Subcutaneous abdominal adipose tissue (tissue), 5 donors: ENCODE measurements around the gene CD79A.

Experiments used
- H3K27ac ChIP-seq: one replicate; pipeline ENCODE4 v1.7.0; 2013; ENCODE audit warnings: low read depth, mild to moderate bottlenecking, inconsistent platforms, low read length, moderate library complexity
- H3K27me3 ChIP-seq, 5 donors: one replicate each; pipeline ENCODE4 v1.7.0; 2013; ENCODE audit warnings: low read length in 5 of 5, inconsistent platforms in 1 of 5; ENCODE audit not compliant: control insufficient read depth in 5 of 5, insufficient read depth in 4 of 5
- H3K36me3 ChIP-seq, 5 donors: one replicate each; pipeline ENCODE4 v1.7.0; 2013; ENCODE audit warnings: low read length in 5 of 5; ENCODE audit not compliant: control insufficient read depth in 5 of 5, insufficient read depth in 5 of 5
- H3K4me1 ChIP-seq, 5 donors: one replicate each; pipeline ENCODE4 v1.7.0; 2013; ENCODE audit warnings: low read length in 5 of 5, mild to moderate bottlenecking in 3 of 5, moderate library complexity in 1 of 5; ENCODE audit not compliant: control insufficient read depth in 5 of 5, insufficient read depth in 5 of 5
- H3K4me3 ChIP-seq, 5 donors: one replicate each; pipeline ENCODE4 v1.7.0; 2013; ENCODE audit warnings: low read length in 5 of 5, low read depth in 1 of 5
- H3K9ac ChIP-seq, 5 donors: one replicate each; pipeline ENCODE4 v1.7.0; 2013; ENCODE audit warnings: low read length in 5 of 5, mild to moderate bottlenecking in 4 of 5, moderate library complexity in 3 of 5
- H3K9me3 ChIP-seq, 5 donors: one replicate each; pipeline ENCODE4 v1.7.0; 2013; ENCODE audit warnings: low read length in 5 of 5; ENCODE audit not compliant: control insufficient read depth in 5 of 5
- donor health status: healthy.
- donor health status: healthy.
- donor health status: healthy.
- donor health status: healthy.
- donor health status: healthy.

CD79A gene

GRCh38 chr19:41876847-41877832 lies at the start of gene CD79A:
CD79A (plus strand) TSS chr19:41877279; CDS start chr19:41877305, 26 bp downstream.
- no peaks in the 10 kb centered on the region for H3K9me3 ChIP-seq
- no peaks in the 10 kb centered on the region for H3K27me3 ChIP-seq
- peak within 1 kb of the TSS in 2 of 5 donors; percentile 6 to 22 for H3K9ac ChIP-seq
- H3K4me3 ChIP-seq, result no peak within 1 kb of the TSS
- peaks cover 0 to 22% (median 10%) of the 10 kb centered on the region in 5 donors for H3K4me1 ChIP-seq
- no peak within 1 kb of the TSS for H3K27ac ChIP-seq
- H3K36me3 ChIP-seq, result peaks cover 0 to 3% (median under 1%) of the 10 kb centered on the region in 5 donors

GRCh38 chr19:41837981-41838708 lies 38.9 kb upstream of the CD79A start:
- Histone ChIP-seq H3K27ac (no peak overlapping the region), H3K27me3 (peaks cover 9 to 26% (median 24%) of the 10 kb centered on the region in 5 donors), H3K36me3 (no peaks in the 10 kb centered on the region), H3K4me3 (no peak overlapping the region), H3K9me3 (no peaks in the 10 kb centered on the region), H3K9ac (no peak overlapping the region), H3K4me1 (no peaks in the 10 kb centered on the region)

- Histone ChIP-seq H3K36me3 (no peaks in the 10 kb centered on the region), H3K9me3 (no peaks in the 10 kb centered on the region), H3K4me3 (no peak overlapping the region), H3K9ac (no peak overlapping the region), H3K27ac (no peak overlapping the region), H3K27me3 (peaks cover 9 to 26% (median 24%) of the 10 kb centered on the region in 5 donors), H3K4me1 (no peaks in the 10 kb centered on the region)
Measured at GRCh38 chr19:41839211-41839610, 37.9 kb upstream of the CD79A start.

- no peak overlapping the region for H3K9ac ChIP-seq
- H3K4me1 ChIP-seq, result no peaks in the 10 kb centered on the region
- no peak overlapping the region for H3K27ac ChIP-seq
- H3K36me3 ChIP-seq, result no peaks in the 10 kb centered on the region
- H3K4me3 ChIP-seq, result no peak overlapping the region
- peaks cover under 1 to 19% (median 10%) of the 10 kb centered on the region in 5 donors for H3K27me3 ChIP-seq
- H3K9me3 ChIP-seq, result no peaks in the 10 kb centered on the region
Measured at GRCh38 chr19:41843371-41843770, 33.7 kb upstream of the CD79A start.

- Histone ChIP-seq H3K9me3 (no peaks in the 10 kb centered on the region), H3K27ac (no peak within 1 kb of the TSS), H3K9ac (no peak within 1 kb of the TSS), H3K27me3 (peaks cover 0 to 11% (median 3%) of the 10 kb centered on the region in 5 donors), H3K4me3 (no peak within 1 kb of the TSS), H3K4me1 (no peaks in the 10 kb centered on the region), H3K36me3 (no peaks in the 10 kb centered on the region)
Measured at GRCh38 chr19:41844601-41845000, 32.5 kb upstream of the CD79A start, which contains the start of gene LYPD4. LYPD4 (minus strand) TSS chr19:41844683; CDS start chr19:41839285, 5,398 bp downstream.

- H3K4me1 ChIP-seq, result no peaks in the 10 kb centered on the region
- no peak within 1 kb of the TSS for H3K4me3 ChIP-seq
- H3K27me3 ChIP-seq, result peaks cover 0 to 9% (median 3%) of the 10 kb centered on the region in 5 donors
- H3K9ac ChIP-seq, result no peak within 1 kb of the TSS
- H3K9me3 ChIP-seq, result no peaks in the 10 kb centered on the region
- H3K36me3 ChIP-seq, result no peaks in the 10 kb centered on the region
- no peak within 1 kb of the TSS for H3K27ac ChIP-seq
Measured at GRCh38 chr19:41845001-41845050, 32.3 kb upstream of the CD79A start, which contains the start of gene DMRTC2. DMRTC2 (plus strand) TSS chr19:41845042; CDS start chr19:41847429, 2,387 bp downstream.

- H3K4me3 ChIP-seq, result no peak overlapping the region
- no peak overlapping the region for H3K9ac ChIP-seq
- no peak overlapping the region for H3K27ac ChIP-seq
- H3K9me3 ChIP-seq, result no peaks in the 10 kb centered on the region
- no peaks in the 10 kb centered on the region for H3K4me1 ChIP-seq
- peaks cover 0 to 9% (median 3%) of the 10 kb centered on the region in 5 donors for H3K27me3 ChIP-seq
- no peaks in the 10 kb centered on the region for H3K36me3 ChIP-seq
Measured at GRCh38 chr19:41845051-41845590, 32.0 kb upstream of the CD79A start.

GRCh38 chr19:41847351-41848105 lies 29.6 kb upstream of the CD79A start:
- H3K27ac ChIP-seq, result no peak overlapping the region
- H3K36me3 ChIP-seq, result no peaks in the 10 kb centered on the region
- no peaks in the 10 kb centered on the region for H3K4me1 ChIP-seq
- no peaks in the 10 kb centered on the region for H3K9me3 ChIP-seq
- H3K9ac ChIP-seq, result no peak overlapping the region
- H3K4me3 ChIP-seq, result no peak overlapping the region
- peaks cover 0 to 9% (median 5%) of the 10 kb centered on the region in 5 donors for H3K27me3 ChIP-seq

GRCh38 chr19:41848666-41849065 lies 28.4 kb upstream of the CD79A start:
- H3K4me1 ChIP-seq, result no peaks in the 10 kb centered on the region
- no peak overlapping the region for H3K27ac ChIP-seq
- no peaks in the 10 kb centered on the region for H3K36me3 ChIP-seq
- H3K9me3 ChIP-seq, result no peaks in the 10 kb centered on the region
- H3K4me3 ChIP-seq, result no peak overlapping the region
- peaks cover 0 to 9% (median 5%) of the 10 kb centered on the region in 5 donors for H3K27me3 ChIP-seq
- no peak overlapping the region for H3K9ac ChIP-seq
